GM19397 (cell line): Measurements from ENCODE around the gene DAD1.
A peak's percentile ranks its signal among the peaks of the same experiment; 100 is the strongest.
"Not testable (repeated sequence)": the region's sequence is repeated elsewhere in the genome, so short reads cannot be mapped to it uniquely, and the experiment has no call there.

Source experiments
- ATAC-seq: cut with Tn5 transposase; IDR thresholded peaks from one replicate; pipeline ENCODE4 v1.9.1; 2021; ENCODE audit warnings: mild to moderate bottlenecking, moderate library complexity; ENCODE audit not compliant: unreplicated experiment

The DAD1 gene

DNA sequence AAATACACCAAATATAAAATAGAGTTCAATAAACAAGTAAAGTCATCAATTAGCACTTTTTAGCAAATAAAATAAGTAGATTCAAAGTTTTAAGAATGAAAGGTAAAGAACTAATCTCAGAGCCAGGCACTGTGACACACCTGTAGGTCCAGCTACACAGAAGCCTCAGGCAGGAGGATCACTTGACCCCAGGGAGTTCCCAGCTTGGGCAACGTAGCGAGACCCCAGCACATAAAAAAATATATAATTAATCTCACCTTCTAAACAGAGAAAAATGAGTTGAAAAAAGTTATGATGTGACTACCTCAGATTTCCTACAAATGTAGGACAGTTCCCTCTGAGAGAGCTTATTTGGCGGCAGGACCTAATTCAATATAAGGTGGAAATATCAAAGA is 19.3 kb downstream of the DAD1 start:
- no peak for ATAC-seq

- ATAC-seq: no peak
These were observed 19.8 kb downstream of the DAD1 start for GRCh38 chr14:22569106-22569736.

- no peak for ATAC-seq
These were observed 21.6 kb downstream of the DAD1 start for GRCh38 chr14:22567437-22567836.

- ATAC-seq: no peak
These were observed 22.2 kb downstream of the DAD1 start for GRCh38 chr14:22566845-22567244.

GRCh38 chr14:22566266-22566665 is 22.8 kb downstream of the DAD1 start:
- not testable (repeated sequence) for ATAC-seq

- no peak for ATAC-seq
These were observed 23.6 kb downstream of the DAD1 start for GRCh38 chr14:22565391-22565945.

DNA sequence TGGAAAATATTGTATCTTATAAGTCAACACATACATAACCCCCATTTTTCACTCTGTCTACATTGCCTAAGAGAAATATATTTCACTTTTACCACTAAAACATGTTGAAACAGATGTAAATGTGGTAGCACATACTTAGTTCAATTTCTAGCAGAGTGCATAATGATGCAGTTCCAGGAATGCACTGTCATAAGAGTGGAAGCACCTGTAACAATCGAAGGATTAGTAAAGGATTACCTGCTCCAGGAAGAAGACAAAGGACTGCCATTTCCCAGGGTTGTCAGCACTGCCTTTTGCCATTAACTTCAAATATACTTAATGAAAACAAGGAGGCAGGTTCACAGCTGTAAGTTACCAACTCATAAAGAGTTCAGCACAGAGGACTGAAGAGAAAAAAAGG is 24.6 kb downstream of the DAD1 start:
- no peak for ATAC-seq

GRCh38 chr14:22563987-22564386 is 25.0 kb downstream of the DAD1 start:
- ATAC-seq: peak; percentile 35

DNA sequence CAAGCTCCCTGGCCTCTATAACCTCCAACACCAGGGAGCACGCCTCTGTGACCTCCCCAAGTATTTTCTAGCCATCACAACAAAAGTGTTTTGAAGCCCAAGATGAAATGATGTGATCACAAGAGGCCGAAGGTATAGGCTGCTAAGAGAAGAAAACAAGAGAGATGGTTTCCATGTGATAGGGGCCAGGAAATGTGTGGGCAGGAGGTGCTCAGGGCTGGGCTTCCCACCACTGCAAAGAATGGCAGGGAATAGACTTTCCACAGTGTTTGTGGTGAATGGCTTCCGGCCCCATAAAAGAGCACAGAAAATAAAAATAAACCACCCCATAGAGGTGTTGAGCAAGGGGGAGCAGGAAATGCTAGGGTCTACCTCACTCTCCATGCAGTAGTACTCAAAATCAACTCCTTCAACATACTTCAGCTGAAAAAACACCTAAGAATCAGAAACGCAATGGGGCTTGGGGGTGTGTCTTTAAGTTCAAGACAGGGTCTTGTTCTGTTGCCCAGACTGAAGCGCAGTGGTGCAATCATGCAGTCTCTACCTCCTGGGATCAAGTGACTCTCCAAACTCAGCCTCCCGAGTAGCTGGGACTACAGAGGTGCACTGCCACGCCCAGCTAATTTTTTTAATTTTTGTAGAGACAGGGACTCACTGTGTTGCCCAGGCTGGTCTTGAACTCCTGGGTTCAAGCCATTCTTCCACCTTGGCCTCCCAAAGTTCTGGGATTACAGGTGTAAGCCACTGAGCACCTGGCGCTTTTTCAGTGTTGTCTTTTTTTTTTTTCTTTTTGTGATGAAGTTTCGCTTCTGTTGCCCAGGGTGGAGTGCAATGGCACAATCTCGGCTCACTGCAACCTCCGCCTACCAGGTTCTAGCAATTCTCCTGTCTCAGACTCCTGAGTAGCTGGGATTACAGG is 27.1 kb downstream of the DAD1 start:
- no peak for ATAC-seq

GRCh38 chr14:22561366-22561660 is 27.7 kb downstream of the DAD1 start:
- no peak for ATAC-seq

- ATAC-seq: no peak
These were observed 28.2 kb downstream of the DAD1 start for GRCh38 chr14:22560662-22561365.

DNA sequence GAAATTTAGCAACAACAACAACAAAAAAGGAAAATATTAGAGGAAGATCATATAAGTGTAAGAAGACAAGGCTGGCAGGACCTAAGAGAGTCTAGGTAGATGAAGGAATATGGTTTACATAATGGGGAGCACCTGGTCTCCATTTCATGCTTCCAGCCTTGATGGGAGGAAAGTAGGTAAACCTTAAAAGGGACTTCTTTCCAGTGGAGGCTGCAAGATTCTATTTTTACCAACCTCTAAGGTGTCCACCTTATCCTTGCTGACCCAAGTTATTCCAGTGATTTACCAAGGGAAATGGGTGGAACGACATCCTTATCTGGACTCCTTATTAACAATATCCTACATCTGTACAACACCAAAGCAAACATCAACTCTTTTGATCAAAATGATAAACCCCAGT is 30.0 kb downstream of the DAD1 start:
- ATAC-seq: no peak

DNA sequence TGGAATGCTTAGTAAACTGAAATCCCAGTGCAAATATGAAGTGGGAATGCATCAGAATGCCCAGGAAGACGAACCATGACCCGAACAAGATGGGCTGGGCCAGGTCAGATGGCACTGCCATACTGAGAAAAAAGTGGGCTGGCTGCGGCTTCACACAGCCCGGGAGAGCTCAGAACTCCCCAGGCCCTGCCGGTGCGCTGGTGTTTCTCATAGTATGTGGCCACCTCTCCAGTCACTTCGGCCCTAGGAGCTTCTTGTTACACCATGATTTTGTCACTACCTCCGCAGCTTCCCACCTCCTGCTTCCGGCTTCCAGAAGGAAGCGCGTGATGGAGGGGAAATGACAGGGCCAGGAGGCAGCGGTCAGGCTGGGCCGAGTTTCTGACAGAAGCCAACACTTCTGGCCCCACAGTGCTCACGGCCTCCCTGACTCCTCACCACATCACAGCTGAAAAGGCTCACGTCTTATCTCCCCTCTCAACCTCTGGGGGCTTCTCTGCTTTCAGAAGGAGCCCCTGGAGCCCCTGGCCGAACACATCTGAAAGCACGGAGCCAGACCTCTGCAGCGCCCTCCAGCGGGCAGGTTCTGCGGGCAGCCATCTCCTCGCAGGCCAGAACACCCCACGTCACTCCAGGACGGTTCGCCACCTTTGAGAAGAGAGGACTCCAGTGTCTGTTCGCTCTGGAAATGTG is 30.7 kb downstream of the DAD1 start:
- ATAC-seq: no peak

DNA sequence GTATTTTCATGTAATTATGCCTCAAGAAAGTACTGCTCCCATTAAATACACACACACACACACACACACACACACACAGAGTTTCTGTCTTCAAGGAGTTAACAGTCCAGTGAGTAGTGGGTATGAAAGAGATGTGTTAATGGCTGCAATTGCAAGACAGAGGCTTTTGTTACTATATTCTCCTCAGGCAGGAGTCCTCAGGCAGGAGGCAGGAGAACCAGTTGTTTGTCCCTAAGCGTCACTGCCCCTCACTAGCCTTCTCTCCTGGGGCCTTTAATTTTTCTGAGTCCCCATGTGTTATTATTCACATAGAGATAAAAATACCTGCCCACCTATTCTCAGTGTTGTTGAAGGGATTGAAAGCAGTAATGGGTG is 31.2 kb downstream of the DAD1 start:
- ATAC-seq: no peak

- peak; percentile 32 for ATAC-seq
These were observed 31.9 kb downstream of the DAD1 start for GRCh38 chr14:22556990-22557623.

DNA sequence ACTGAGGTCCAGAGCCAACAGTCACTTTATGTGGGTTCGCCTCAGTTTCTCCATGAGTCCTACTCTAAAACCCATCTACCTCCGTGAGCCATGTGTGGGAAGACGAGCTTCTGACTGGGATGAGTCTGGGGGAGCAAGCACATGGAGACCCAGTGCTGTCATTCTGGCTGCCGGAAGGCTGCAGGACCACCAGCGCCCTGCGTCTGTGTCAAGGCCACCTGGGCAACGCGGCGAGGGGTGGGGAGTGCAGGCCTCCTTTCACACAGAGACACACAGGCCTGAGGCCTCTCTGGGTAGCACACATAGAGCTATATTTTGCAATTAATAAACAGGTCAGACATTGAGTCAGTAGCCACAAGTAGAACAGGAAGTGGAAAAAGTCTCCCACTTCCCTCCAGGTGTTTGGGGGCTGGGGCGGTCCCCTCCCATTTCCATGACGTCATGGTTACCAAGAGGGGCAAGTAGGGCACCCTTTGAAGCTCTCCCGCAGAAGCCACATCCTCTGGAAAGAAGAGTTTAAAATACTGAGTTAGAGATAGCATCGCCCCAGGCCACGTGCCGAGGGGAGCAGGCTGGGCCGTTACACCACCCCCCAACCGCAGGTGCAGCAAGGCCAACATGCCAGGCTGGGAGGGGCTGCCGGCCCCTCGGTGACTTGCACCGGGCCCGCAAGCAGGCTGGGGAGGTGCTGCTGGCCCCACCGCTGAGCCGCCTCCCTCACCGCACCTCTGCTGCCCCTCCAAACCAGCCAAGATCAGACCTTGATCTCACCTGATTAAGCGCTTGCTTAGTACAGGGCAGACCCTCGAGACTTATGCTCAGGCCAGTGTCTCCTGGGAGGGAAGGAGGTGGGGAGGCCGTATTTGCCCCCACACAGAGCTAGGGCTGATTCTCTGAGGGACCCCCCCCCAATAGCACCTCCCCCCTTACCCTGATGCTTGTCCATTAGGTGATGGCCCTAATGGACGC is 32.7 kb downstream of the DAD1 start:
- peak; percentile 64 for ATAC-seq

- ATAC-seq: peak; percentile 6
These were observed 33.5 kb downstream of the DAD1 start for GRCh38 chr14:22555384-22556011.

- ATAC-seq: no peak
These were observed 34.3 kb downstream of the DAD1 start for GRCh38 chr14:22554498-22555383.
